ENCODE data around the gene CEBPZ.

CEBPZ gene, protein sequence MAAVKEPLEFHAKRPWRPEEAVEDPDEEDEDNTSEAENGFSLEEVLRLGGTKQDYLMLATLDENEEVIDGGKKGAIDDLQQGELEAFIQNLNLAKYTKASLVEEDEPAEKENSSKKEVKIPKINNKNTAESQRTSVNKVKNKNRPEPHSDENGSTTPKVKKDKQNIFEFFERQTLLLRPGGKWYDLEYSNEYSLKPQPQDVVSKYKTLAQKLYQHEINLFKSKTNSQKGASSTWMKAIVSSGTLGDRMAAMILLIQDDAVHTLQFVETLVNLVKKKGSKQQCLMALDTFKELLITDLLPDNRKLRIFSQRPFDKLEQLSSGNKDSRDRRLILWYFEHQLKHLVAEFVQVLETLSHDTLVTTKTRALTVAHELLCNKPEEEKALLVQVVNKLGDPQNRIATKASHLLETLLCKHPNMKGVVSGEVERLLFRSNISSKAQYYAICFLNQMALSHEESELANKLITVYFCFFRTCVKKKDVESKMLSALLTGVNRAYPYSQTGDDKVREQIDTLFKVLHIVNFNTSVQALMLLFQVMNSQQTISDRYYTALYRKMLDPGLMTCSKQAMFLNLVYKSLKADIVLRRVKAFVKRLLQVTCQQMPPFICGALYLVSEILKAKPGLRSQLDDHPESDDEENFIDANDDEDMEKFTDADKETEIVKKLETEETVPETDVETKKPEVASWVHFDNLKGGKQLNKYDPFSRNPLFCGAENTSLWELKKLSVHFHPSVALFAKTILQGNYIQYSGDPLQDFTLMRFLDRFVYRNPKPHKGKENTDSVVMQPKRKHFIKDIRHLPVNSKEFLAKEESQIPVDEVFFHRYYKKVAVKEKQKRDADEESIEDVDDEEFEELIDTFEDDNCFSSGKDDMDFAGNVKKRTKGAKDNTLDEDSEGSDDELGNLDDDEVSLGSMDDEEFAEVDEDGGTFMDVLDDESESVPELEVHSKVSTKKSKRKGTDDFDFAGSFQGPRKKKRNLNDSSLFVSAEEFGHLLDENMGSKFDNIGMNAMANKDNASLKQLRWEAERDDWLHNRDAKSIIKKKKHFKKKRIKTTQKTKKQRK

DNA sequence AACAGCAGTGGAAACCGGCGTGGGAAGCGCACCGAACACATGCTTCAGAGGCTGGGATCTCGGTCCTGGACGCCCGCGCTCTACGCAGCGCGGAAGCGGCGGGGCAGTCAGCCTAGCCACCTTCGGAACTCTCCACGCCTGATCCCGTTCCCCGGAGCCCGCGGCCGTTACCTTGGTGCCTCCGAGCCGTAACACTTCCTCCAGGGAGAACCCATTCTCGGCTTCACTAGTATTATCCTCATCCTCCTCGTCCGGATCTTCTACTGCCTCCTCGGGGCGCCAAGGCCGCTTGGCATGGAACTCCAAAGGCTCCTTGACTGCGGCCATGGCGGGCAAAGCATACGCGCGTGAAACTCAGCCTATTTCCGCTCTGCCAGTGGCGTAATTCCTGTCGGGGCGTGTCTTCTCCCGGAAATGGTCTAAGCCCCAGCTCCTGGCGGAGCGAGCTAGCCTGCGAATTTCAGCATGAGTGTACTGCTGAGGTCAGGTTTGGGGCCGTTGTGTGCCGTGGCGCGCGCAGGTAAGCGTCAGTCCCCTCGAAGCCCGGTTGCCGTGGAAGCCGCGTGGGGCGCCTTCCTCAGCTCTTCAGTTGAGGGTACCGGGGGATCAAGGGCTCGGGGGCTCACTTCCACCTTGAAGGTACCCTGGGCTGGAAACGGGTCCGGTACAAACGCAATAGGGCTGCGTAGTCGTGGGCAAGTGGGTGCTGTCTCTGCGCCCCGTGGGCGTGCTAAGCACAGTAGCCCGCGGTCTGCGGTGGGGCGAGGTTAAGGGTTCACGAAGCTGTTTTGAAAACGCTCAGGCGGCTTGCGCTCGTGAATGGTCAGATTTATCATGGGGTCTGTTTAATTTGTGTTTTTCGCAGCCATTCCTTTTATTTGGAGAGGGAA, at the start of gene CEBPZ, which contains the start of gene NDUFAF7:
CEBPZ (minus strand) TSS at position 356 of the 890 bp plus-strand sequence; CDS start at position 327, 29 bp downstream.
NDUFAF7 (plus strand) TSS at position 418 of the 890 bp plus-strand sequence; CDS start at position 466, 48 bp downstream.
- DNase-seq (ENCODE audit: extremely low read depth, low read depth) = peak; percentile 75
- TF ChIP-seq, protein P1, sequence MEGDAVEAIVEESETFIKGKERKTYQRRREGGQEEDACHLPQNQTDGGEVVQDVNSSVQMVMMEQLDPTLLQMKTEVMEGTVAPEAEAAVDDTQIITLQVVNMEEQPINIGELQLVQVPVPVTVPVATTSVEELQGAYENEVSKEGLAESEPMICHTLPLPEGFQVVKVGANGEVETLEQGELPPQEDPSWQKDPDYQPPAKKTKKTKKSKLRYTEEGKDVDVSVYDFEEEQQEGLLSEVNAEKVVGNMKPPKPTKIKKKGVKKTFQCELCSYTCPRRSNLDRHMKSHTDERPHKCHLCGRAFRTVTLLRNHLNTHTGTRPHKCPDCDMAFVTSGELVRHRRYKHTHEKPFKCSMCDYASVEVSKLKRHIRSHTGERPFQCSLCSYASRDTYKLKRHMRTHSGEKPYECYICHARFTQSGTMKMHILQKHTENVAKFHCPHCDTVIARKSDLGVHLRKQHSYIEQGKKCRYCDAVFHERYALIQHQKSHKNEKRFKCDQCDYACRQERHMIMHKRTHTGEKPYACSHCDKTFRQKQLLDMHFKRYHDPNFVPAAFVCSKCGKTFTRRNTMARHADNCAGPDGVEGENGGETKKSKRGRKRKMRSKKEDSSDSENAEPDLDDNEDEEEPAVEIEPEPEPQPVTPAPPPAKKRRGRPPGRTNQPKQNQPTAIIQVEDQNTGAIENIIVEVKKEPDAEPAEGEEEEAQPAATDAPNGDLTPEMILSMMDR (IDR thresholded peaks at IDR 0.05; ENCODE audit: low read depth, low read length) = no peak

DNA sequence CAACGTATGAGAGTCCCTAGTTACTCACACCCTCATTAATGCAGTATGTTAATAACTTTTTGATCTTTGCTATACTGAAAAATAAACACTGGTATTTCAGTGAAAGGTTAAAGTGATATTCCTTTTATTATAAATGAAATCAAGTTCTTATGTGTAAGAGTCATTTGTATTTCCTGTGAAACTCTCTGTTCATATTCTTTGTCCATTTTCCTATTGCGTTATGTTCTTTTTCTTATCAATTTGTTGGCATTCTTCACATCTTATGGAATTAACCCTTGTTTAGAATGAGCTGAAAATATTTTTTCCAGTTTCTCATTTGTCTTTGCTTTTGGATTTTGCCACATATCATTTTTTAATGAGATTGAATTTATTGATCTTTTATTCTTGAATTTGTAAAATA, 44.9 kb upstream of the CEBPZ start:
- DNase-seq (ENCODE audit: extremely low read depth, low read depth) = no peak
- TF ChIP-seq, protein P1 (IDR thresholded peaks at IDR 0.05; ENCODE audit: low read depth, low read length) = no peak

DNA sequence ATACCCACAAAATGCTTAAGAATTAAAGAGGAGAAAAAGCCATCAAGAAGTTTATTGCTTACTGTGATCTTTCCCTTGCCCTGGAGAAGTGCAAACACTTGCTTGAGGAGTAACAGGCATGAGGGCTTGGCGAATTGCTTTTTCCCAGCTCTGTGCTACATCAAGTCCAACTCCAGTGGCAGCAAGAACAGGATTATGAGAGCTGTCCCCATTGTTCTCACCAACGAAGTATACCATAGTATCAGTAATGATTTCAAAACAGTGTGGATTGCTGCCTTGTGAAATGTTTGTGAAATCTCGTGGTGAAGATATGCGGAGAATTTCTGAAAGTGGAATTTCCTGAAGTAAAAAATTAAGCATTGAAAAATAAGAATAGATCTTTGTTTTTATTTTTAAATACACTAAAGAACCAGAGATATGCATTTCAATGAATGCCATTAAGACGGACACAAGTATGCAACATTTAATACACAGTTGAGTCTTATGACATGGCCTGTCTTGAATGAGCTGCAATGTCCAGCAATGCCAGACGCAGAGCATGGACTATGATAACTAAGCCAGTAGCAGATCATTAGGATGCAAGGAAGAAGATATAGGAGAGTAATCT, 43.1 kb upstream of the CEBPZ start:
- DNase-seq (ENCODE audit: extremely low read depth, low read depth) = no peak
- TF ChIP-seq, protein P1 (IDR thresholded peaks at IDR 0.05; ENCODE audit: low read depth, low read length) = no peak

DNA sequence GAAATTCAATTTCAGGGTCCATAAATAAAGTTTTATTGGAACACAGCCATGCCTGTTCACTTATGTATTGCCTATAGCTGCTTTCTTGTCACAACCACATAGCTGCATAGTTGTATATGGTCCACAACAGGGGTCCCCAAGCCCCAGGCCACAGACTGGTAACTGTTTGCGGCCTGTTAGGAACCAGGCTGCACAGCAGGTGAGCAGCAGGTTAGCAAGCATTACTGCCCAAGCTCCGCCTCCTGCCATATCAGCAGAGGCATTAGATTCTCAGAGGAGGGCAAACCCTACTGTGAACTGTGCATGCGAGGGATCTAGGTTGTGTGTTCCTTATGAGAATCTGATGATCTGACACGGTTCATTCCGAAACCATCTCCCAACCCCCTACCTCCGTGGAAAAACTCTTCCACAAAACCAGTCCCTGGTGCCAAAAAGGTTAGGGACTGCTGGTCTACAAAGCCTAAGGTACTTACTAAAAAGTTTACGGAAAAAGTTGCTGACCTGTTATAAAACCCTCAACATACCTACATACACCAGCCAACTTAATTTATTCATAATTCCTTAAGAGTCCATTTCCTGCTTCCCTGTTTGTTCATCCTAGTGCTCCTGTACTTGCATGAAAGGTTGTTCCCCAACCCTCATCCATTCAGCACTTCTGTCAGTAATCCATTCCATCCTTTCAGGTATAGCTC, 40.1 kb upstream of the CEBPZ start:
- no peak for DNase-seq (ENCODE audit: extremely low read depth, low read depth)
- TF ChIP-seq, protein P1 (IDR thresholded peaks at IDR 0.05; ENCODE audit: low read depth, low read length) = no peak

DNA sequence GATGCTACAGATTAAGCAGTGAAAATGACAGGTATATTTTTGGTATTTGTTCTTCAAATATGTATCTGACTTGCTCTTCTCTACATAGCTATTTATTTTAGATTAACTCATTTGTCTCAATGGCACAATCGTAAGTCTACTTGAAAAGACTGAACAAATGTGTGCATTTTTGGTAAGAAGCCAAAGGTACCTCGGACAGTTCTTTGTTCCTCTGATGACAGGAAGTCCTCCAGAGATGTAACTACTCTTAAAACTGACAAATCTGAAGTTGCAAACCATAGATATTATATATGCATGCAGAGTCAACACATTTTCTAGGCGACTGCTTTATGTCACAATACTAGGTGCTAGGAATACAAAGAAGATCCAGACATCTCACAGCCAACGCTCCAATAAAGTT, 36.7 kb upstream of the CEBPZ start:
- TF ChIP-seq, protein P1 (IDR thresholded peaks at IDR 0.05; ENCODE audit: low read depth, low read length) = no peak
- DNase-seq (ENCODE audit: extremely low read depth, low read depth) = no peak

DNA sequence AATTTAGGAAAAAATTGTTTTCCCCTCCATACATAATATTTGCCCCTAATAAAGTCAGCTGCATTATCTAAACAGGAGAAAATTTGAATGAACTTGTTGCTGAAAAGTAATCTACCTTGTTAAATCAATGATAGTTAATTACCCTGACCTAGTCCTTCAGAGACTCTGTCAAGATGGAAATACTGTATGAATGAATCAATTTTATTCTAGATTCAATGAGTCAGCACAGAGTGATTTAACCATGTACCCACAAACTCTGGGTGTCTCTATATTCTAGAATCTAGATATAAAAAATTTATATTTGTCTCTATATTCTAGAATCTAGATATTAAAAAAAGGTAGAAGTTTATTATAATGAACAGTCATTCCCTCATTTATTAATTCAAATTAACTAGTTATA, 36.3 kb upstream of the CEBPZ start:
- DNase-seq (ENCODE audit: extremely low read depth, low read depth) = no peak
- TF ChIP-seq, protein P1 (IDR thresholded peaks at IDR 0.05; ENCODE audit: low read depth, low read length) = no peak
